ENCODE results near the gene GYPC.

Gene GYPC
- long read RNA-seq, transcript GYPC-203 (3 exons, 932 nt) = minor isoform, 9 of 189 reads
- long read RNA-seq, transcript GYPC-201 (4 exons, 1,246 nt) = major isoform, 159 of 189 reads
- long read RNA-seq, partial matches to known transcripts = 3 of 189 reads
- long read RNA-seq, other reads (novel, unspliced or antisense) = 14 of 189 reads

- Histone ChIP-seq H3K27me3 (ENCODE audit: insufficient read depth, poor library complexity, severe bottlenecking) (no peaks in the 10 kb centered on the region), H3K27ac (replicated peaks) (peak within 1 kb of the TSS; percentile 96), H3K4me3 (replicated peaks; ENCODE audit: insufficient read depth, low read length) (peak within 1 kb of the TSS; percentile 57)
- TF ChIP-seq SPI1 (IDR thresholded peaks at IDR 0.05; ENCODE audit: borderline replicate concordance, low read depth) (no peak), POLR2AphosphoS5 (IDR thresholded peaks at IDR 0.05; ENCODE audit: low read depth) (peak; percentile 66; the same call in 1 of the 2 replicates)
- peak; percentile 63 to 81 for DNase-seq (ENCODE audit: low read depth in 1 of 2, low spot score in 1 of 2)
Measured at GRCh38 chr2:126655500-126656430, at the start of gene GYPC. GYPC (plus strand) TSS chr2:126656158; CDS start chr2:126656264, 106 bp downstream.

GRCh38 chr2:126614524-126615227 lies 41.3 kb upstream of the GYPC start:
- peak overlapping the region; percentile 45; the same call in 1 of the 2 replicates for H3K27ac ChIP-seq (replicated peaks)
- TF ChIP-seq CTCF (IDR thresholded peaks at IDR 0.05; ENCODE audit: insufficient read depth, low read length) (no peak), POLR2AphosphoS5 (IDR thresholded peaks at IDR 0.05; ENCODE audit: low read depth) (no peak), GABPA (IDR thresholded peaks at IDR 0.05; ENCODE audit: low read depth) (no peak), SPI1 (IDR thresholded peaks at IDR 0.05; ENCODE audit: borderline replicate concordance, low read depth) (no peak)
- TF ChIP-seq, protein P1, sequence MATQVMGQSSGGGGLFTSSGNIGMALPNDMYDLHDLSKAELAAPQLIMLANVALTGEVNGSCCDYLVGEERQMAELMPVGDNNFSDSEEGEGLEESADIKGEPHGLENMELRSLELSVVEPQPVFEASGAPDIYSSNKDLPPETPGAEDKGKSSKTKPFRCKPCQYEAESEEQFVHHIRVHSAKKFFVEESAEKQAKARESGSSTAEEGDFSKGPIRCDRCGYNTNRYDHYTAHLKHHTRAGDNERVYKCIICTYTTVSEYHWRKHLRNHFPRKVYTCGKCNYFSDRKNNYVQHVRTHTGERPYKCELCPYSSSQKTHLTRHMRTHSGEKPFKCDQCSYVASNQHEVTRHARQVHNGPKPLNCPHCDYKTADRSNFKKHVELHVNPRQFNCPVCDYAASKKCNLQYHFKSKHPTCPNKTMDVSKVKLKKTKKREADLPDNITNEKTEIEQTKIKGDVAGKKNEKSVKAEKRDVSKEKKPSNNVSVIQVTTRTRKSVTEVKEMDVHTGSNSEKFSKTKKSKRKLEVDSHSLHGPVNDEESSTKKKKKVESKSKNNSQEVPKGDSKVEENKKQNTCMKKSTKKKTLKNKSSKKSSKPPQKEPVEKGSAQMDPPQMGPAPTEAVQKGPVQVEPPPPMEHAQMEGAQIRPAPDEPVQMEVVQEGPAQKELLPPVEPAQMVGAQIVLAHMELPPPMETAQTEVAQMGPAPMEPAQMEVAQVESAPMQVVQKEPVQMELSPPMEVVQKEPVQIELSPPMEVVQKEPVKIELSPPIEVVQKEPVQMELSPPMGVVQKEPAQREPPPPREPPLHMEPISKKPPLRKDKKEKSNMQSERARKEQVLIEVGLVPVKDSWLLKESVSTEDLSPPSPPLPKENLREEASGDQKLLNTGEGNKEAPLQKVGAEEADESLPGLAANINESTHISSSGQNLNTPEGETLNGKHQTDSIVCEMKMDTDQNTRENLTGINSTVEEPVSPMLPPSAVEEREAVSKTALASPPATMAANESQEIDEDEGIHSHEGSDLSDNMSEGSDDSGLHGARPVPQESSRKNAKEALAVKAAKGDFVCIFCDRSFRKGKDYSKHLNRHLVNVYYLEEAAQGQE (IDR thresholded peaks at IDR 0.05; ENCODE audit: insufficient replicate concordance, low read depth) = no peak
- no peaks in the 10 kb centered on the region for H3K27me3 ChIP-seq (ENCODE audit: insufficient read depth, poor library complexity, severe bottlenecking)
- H3K4me3 ChIP-seq (replicated peaks; ENCODE audit: insufficient read depth, low read length) = no peak overlapping the region
- no peak for DNase-seq (ENCODE audit: low read depth in 1 of 2, low spot score in 1 of 2)

- H3K27me3 ChIP-seq (ENCODE audit: insufficient read depth, poor library complexity, severe bottlenecking) = no peaks in the 10 kb centered on the region
- TF ChIP-seq SPI1 (IDR thresholded peaks at IDR 0.05; ENCODE audit: borderline replicate concordance, low read depth) (no peak), POLR2AphosphoS5 (IDR thresholded peaks at IDR 0.05; ENCODE audit: low read depth) (no peak), GABPA (IDR thresholded peaks at IDR 0.05; ENCODE audit: low read depth) (no peak), CTCF (IDR thresholded peaks at IDR 0.05; ENCODE audit: insufficient read depth, low read length) (no peak)
- TF ChIP-seq, protein P1 (IDR thresholded peaks at IDR 0.05; ENCODE audit: insufficient replicate concordance, low read depth) = no peak
- no peak overlapping the region for H3K4me3 ChIP-seq (replicated peaks; ENCODE audit: insufficient read depth, low read length)
- H3K27ac ChIP-seq (replicated peaks) = no peak overlapping the region
- DNase-seq (ENCODE audit: low read depth in 1 of 2, low spot score in 1 of 2) = no peak
Measured at GRCh38 chr2:126616606-126617069, 39.3 kb upstream of the GYPC start.
